ENCODE results near the gene PTPRS.
A peak's percentile ranks its signal among the peaks of the same experiment; 100 is the strongest.

The PTPRS gene

GRCh38 chr19:5297272-5297669, 43.3 kb downstream of the PTPRS start:
- in situ Hi-C loops (cut with HindIII; ENCODE audit: low sequenced_read_pairs): no loop called here
- DNase-seq (ENCODE audit: low read depth): no peak
- H3K4me3 ChIP-seq (ENCODE audit: low read depth, low read length): no peak overlapping the region
- no peak for TF ChIP-seq CTCF (IDR thresholded peaks at IDR 0.05; ENCODE audit: low read depth, low read length, missing control alignments)

GRCh38 chr19:5296457-5297271, 43.9 kb downstream of the PTPRS start:
- in situ Hi-C loops (cut with HindIII; ENCODE audit: low sequenced_read_pairs): no loop called here
- TF ChIP-seq CTCF (IDR thresholded peaks at IDR 0.05; ENCODE audit: low read depth, low read length, missing control alignments): no peak
- H3K4me3 ChIP-seq (ENCODE audit: low read depth, low read length): no peak overlapping the region
- DNase-seq (ENCODE audit: low read depth): no peak

- TF ChIP-seq CTCF (IDR thresholded peaks at IDR 0.05; ENCODE audit: low read depth, low read length, missing control alignments): no peak
- no peak overlapping the region for H3K4me3 ChIP-seq (ENCODE audit: low read depth, low read length)
- no peak for DNase-seq (ENCODE audit: low read depth)
- in situ Hi-C loops (cut with HindIII; ENCODE audit: low sequenced_read_pairs): no loop called here
These were observed 44.6 kb downstream of the PTPRS start for GRCh38 chr19:5296021-5296420.

- DNase-seq (ENCODE audit: low read depth): no peak
- no peak for TF ChIP-seq CTCF (IDR thresholded peaks at IDR 0.05; ENCODE audit: low read depth, low read length, missing control alignments)
- in situ Hi-C loops (cut with HindIII; ENCODE audit: low sequenced_read_pairs): no loop called here
- peak overlapping the region; percentile 67 for H3K4me3 ChIP-seq (ENCODE audit: low read depth, low read length)
These were observed 46.0 kb downstream of the PTPRS start for GRCh38 chr19:5294403-5295160.

GRCh38 chr19:5293612-5294378, 46.8 kb downstream of the PTPRS start:
- TF ChIP-seq CTCF (IDR thresholded peaks at IDR 0.05; ENCODE audit: low read depth, low read length, missing control alignments): no peak
- H3K4me3 ChIP-seq (ENCODE audit: low read depth, low read length): peak overlapping the region; percentile 67
- DNase-seq (ENCODE audit: low read depth): no peak
- in situ Hi-C loops (cut with HindIII; ENCODE audit: low sequenced_read_pairs): no loop called here
